Stimulated activated CD4-positive, alpha-beta T cell treated with anti-CD3 and anti-CD28 coated beads, Interleukin-1b, Interleukin-23, amount 100 ng/mL, for 4 hours (primary cell): ENCODE measurements around the gene DUSP10.

Experiments used
- DNase-seq, 2 donors: peaks; one replicate each; pipeline ENCODE4 v3.0.0-alpha.2; 2020; ENCODE audit warnings: low read depth in 2 of 2

DUSP10 gene

GRCh38 chr1:221732052-221732451, 9.8 kb downstream of the DUSP10 start:
- DNase-seq, result no peak

GRCh38 chr1:221729771-221730330, 12.0 kb downstream of the DUSP10 start:
- DNase-seq, result no peak

DNA sequence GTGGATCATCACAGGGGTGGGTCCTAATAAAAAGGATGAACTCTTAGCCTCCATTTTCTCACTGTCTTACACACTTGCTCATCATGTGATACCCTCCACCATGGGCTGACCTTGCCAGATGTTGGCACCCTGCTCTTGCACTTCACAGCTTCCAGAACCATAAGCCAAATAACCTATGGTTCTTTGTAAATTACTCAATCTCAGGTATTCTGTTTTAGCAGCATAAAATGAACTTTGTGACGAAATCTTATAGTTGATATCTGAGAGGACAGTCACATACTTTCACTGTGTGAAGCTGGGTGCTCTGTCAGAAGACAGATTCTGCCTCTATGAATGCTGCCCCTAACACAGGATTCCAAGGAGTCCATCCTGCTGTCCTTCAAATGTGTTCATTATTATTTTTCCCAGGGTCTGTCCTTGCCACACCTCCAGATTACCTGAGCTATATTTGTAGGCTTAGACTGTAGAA, 13.8 kb downstream of the DUSP10 start:
- no peak for DNase-seq

DNA sequence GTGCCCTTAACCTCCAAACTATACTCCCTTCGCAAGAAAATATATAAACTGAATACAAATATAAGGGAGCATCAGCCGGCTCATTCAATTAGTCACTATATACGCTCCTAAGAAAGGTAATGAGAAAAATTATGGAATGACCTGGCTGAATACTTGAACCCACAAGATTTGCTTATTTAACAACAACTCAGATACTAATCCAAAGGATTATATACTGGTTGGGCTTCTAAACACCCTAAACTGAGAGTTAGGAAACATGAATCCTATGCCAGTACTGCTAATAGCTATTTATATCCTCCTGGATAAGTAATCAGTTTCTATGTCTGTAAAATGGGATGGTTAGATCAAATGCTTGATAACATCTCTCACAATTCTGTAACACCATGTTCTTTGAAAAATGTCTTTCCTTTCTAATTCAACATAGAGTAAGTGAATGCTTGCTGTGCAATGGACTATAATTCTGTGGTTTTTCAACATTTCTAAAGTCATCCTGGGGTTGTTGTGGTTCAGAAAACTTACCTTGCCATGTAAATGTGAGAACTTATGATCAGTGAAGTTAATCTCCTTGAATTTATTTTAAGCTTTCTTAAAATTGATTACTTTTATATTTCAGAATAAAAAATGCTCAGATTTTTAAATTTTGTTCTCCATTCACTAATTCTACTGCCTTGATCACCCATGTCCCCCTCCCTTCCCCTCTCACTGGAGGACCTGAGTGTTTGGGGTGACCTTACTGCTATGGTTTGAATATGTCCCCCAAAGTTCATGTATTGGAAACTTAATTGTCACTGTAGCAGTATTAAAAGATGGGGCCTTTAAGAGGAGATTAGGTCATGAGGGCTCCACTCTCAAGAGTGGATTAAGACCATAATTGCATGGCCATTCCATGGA, 14.5 kb downstream of the DUSP10 start:
- no peak for DNase-seq

GRCh38 chr1:221725735-221726672, 15.9 kb downstream of the DUSP10 start:
- DNase-seq, result no peak

GRCh38 chr1:221724931-221725605, 16.8 kb downstream of the DUSP10 start:
- no peak for DNase-seq

GRCh38 chr1:221723848-221724236, 18.0 kb downstream of the DUSP10 start:
- DNase-seq, result no peak

- no peak for DNase-seq
Observed at GRCh38 chr1:221723018-221723847, 18.7 kb downstream of the DUSP10 start.

DNA sequence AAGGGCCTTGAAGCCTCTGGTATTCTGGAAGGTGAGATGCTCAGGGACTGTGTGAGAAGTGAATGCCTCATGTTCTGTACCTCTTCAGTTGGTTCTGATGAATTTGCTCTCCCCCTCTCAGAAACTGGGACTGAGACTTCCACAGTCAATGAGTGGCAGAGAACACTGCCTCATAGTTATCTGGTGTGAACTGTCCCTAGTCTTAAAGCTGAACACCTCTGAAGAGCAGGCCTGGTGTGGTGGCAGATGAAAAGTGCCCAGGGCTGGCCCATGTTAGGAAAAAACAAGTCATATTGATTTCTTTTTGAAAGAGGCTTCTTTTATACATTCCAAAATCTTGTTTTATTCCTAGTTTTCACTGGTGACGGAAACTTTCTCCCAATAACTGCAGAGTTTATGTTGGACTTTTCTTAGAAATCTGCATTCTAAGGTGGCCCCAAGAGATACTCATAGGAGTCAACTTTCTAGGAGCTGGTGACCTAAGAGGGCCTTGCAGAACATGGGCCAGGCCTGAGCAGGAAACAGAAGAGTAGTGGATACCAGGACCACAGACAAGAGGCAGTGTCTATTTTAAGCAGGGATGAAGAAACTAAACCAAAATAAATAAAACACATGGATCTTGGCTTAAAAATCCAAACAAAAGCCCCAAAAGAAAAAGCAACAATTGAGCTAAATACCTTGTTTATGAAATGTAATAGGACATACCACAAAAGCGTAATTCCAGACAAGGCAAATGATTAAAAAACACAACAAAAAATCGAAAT, 19.5 kb downstream of the DUSP10 start:
- no peak for DNase-seq

GRCh38 chr1:221720545-221720944, 21.3 kb downstream of the DUSP10 start:
- no peak for DNase-seq

GRCh38 chr1:221719987-221720386, 21.9 kb downstream of the DUSP10 start:
- DNase-seq, result no peak

- DNase-seq, result no peak
Observed at GRCh38 chr1:221719278-221719597, 22.7 kb downstream of the DUSP10 start.

GRCh38 chr1:221718381-221719277, 23.3 kb downstream of the DUSP10 start:
- no peak for DNase-seq

- no peak for DNase-seq
Observed at GRCh38 chr1:221717485-221717853, 24.4 kb downstream of the DUSP10 start.

DNA sequence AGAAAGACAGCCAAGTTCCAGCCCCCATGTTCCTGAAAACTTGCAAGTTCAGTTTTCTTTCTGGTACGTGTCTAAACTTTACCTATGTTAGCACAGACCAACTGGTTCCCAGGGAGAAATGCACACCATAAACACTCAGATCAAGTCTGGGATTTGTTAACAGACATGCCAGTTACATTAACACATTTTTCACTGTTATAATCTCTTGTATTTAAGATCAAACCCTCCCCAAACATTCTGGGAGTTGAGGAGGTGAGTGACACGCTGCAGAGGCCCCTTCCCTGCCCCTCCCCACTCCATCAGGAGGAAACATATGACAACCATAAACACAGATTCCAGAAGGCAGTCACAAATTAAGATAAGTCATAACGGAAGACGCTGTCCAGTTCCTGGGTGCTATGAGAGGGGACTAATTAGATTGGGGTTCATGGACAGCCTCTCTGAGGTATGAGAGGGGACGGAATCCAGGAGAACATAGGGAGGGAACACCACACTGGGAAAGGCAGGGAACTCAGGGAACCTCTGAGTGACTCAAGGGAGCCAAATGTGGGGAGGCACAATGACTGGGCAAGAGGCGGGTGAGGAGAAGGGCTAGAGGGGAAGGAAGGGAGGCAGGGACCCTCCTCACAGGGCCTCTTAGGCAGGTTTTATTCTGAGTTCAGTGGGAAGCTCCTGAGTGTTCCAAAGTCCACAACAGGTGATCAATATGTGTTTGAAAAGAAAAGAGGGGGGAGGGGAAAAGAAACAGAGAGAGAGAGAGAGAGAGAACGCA, 25.0 kb downstream of the DUSP10 start:
- DNase-seq, result no peak

DNA sequence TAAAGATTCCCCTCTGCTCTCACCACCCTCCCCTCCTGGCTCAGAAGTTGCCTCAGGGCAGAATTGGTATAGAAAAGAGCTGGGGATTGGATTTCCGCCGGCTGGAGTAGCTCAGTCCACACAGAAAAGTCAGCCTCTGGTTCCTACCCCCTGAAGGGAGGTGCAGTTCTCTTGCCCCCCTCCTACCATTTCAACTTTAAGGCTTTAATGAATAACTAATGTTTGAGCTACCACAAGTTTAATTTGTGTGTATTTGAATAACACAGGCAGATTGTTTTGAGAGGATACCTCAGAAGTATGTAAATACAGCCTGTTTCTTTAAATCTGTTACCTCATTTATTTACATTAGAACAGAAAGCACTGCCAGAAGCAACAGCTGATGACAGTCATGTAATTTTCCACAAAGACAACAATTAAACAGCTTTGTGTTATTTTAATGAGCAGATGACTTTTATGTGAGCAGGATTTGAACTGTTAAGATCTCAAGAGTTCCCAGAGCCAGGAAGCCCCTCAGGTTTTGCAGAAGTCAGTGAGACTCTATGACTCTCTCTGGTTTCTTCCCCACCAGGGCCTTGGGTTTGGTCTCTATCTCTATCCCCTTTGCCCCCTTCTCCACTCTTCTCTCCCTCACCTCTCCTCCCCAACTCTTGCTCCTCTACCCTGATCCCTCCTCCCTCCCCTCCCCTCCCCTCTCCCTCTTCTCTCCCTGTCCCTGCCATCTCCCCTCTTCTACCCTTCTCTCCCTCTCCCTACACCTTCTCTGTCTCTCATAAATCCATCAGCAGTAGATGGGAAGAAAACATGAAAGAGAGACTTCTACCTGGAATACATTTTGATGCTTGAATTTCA, 26.3 kb downstream of the DUSP10 start:
- DNase-seq, result no peak
